NCI-H526 (cell line): ENCODE results near the gene LUC7L2.
"Not testable (repeated sequence)": the region's sequence is repeated elsewhere in the genome, so short reads cannot be mapped to it uniquely, and the experiment has no call there.

Source experiments
- DNase-seq, 2 experiments: peaks; one replicate each; lab custom pipeline; 2025; lab: John Stamatoyannopoulos, UW

The LUC7L2 gene

DNA sequence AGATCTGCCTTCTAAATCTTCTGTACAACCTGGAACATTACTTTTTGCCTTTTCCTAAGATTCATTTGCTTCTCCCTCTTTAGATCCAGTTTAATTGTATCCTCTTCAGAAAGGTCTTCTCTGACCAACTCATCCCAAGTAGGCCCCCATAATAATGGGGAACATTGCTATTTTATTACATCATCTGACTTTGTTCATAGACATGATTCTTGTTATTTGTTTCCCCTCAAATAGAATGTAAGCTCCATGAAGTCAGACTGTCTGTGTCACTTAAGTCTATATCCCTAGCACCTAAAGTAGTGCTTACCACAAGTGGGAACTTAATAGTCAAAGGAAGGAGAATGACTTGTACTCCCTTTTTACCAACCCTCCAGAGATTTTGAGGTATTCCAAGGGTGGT, 37.5 kb downstream of the LUC7L2 start:
- DNase-seq, result no peak

DNA sequence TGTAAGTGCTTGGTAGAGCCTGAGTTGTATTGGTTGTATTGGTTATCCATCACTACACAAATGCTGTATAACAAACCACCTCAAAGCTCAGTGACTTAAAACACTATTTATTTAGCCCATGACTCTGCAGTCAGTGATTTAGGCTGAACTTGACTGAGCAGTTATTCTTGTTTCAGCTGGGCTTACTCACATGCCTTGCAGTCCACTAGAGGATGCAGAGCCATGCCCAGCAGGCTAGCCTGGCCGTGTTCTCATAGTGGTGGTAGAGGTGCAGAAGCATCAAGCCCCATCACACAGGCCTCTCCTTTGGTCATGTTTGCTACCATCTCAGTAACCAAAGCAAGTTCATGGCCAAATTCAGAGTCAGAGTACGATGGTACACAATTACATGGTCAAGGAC, 43.9 kb downstream of the LUC7L2 start:
- no peak for DNase-seq

DNA sequence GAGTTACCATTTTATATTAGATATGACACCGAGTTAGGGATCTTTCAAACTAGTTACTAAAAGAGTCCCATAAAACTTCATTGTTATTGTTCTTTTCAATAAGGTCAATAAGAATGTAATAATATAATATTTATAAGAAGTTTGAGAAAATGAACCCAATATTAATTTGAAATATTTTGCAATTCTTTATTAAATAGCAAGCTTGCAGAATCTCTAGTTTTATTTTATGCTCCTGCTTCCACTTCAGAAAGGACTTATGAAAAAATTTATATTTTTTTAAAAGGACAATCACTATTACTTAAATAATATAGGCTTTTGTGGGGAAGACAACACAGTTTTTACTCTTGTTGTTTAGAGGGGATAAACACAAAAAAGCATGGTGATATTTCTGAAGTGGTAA, 47.9 kb downstream of the LUC7L2 start:
- DNase-seq, result no peak

DNA sequence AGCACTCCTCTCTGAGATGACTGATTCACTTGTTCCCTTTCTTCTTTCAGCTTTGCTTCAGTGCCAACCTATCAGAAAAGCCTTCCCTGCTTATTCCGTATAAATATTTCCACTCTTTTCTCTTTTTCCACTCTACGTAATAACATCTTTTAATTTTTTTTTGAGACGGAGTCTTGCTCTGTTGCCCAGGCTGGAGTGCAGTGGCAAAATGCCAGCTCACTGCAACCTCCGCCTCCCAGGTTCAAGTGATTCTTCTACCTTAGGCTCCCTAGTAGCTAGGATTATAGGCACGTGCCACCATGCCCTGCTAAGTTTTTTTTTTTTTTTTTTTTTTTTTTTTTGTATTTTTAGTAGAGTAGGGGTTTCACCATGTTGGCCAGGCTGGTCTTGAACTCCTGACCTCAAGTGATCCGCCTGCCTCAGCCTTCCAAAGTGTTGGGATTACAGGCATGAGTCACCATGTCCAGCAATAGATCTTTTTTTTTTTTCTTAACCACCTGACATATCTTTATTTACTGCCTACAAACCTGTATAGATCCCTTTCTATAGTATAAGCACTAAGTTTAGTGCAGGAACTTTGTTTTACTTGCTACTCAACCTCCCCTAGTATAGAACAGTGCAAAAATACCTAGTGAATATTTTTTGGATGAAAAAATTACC, 55.2 kb downstream of the LUC7L2 start:
- not testable (repeated sequence) for DNase-seq

DNA sequence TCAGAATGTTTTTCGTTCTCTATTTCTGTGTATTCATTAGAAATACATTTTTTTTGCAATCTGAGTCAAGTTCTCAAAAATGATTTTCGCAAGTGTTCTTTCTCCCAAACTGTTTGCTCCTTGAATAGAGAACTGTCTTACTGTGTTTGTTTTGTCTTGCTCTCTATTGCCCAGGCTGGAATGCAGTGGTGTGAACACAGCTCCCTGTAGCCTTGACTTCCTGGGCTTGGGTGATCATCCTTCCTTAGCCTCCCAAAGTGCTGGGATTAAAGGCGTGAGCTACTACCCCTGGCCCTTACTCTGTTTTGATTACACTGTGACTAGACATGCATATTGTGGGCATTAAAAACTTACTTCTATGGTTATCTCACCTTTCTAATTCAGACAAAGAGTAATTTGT, 56.7 kb downstream of the LUC7L2 start:
- DNase-seq, result no peak

DNA sequence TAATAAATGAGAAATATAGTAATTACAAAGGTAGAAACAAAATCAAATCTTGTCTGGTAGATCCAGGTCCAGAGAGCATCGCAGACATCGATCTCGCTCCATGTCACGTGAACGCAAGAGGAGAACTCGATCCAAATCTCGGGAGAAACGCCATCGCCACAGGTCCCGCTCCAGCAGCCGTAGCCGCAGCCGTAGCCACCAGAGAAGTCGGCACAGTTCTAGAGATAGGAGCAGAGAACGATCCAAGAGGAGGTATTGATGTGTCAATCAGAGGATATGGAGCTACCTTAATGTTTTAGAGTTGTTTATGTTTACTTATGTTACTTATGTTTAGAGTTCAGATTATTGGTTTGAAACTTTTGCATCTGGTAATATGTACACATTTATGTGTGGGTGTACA, 57.8 kb downstream of the LUC7L2 start:
- DNase-seq, result no peak

DNA sequence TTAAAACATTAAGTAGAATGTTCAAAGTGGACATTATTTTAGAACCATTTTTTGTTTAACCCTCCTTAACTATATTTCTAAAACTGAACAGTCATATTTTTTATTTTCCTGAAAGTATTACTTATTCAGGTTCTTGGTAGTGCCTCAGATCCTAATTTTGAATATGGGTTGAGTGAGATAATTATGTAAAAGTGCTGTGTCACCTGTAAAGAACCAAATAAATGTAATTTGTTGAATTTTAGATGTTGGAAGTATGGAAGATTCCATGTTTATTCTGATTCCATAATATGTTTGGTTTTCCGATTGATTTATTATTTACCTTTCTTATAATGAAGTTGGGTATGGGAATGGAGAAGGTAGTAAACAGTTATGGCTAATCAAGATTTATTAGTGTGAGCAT, 61.4 kb downstream of the LUC7L2 start:
- no peak for DNase-seq

DNA sequence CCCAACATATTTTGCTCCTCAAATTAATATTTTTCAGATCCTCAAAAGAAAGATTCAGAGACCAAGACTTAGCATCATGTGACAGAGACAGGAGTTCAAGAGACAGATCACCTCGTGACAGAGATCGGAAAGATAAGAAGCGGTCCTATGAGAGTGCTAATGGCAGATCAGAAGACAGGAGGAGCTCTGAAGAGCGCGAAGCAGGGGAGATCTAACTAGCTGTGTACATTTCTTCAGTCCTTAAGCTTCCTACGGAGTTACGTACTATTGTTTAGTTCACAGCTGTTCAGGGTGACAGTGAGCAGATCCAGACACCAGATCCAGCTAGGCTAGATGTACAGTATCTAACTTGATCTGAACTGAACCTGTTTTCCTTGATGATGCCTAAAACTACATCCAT, 62.4 kb downstream of the LUC7L2 start:
- no peak for DNase-seq

DNA sequence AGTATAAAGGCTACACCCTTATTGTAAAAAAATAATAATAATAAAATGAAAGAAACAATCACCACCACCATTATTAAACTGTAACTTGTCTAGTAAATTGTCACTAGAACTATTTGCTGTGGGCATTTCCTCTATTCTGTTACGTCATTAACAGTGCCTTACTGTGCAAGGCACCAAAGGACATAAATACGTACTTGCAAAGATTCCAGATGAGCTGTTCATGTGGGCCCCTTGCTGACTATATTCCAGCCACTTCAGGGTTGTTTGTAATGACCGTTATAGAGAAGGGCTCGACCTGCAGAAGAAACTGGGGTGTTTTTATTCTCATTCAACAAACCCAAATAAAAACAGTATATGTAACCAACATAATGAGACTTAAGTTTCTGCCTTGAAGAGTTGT, 63.4 kb downstream of the LUC7L2 start:
- no peak for DNase-seq

DNA sequence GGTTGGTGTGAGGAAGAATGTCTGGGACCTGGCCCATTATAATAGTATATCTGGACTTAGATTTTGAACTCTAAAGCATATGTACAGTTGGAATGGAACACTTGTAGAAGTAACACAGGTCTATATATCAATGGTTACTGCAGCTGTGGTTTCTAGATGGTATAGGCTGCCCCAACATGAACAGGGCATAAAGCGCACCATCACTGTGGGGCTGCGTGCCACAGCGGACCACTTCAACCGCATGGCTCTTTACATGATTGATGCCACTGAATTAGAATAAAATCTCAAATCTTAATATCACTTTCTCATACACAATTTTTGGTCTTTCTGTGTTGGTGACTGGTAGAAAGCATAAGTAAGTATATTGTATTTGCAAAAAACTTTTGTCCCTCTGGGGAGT, 64.3 kb downstream of the LUC7L2 start:
- no peak for DNase-seq

DNA sequence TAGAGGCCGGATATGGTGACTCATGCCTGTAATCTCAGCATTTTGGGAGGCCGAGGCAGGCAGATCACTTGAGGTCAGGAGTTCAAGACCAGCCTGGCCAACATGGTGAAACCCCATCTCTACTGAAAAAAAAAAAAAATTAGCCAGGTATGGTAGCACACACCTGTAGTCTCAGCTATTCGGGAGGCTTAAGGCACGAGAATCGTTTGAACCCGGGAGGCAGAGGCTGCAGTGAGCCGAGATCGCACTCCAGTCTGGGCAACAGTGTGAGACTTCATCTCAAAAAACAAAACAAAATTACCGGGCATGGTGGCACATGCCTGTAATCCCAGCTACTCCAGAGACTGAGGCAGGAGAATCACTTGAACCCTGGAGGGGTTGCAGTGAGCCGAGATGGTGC, 66.0 kb downstream of the LUC7L2 start:
- DNase-seq, result not testable (repeated sequence)

DNA sequence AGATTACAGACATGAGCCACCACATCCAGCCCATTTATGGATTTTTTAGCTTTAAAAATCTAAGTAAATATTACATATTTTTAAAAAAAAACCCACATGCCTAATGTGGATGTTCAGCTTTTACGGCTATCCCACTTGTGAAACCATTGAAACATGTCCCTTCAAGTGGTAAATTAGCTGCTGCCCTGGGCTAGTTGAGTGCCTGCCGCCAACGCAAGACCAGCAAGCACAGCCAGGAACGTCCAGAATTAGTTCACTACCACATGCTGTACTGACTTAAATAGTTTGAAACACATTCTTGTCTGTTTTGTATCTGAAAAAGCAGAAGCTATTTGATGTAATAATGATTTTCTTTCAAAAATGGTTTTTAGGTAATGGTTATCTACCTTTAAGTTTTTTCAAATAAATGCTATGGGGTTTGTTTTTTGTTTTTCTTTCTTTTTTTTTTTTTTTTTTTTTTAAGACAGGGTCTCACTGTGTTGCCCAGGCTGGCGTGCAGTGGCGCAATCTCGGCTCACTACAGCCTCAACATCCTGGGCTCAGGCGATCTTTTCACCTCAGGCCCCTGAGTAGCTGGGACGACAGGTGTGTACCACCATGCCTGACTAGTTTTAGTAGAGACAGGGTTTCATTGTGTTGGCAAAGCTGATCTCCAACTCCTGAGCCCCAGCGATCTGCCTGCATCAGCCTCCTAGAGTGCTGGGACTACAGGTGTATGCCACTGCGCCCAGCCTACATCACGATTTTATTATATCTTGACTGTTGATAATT, 66.7 kb downstream of the LUC7L2 start:
- DNase-seq, result no peak

DNA sequence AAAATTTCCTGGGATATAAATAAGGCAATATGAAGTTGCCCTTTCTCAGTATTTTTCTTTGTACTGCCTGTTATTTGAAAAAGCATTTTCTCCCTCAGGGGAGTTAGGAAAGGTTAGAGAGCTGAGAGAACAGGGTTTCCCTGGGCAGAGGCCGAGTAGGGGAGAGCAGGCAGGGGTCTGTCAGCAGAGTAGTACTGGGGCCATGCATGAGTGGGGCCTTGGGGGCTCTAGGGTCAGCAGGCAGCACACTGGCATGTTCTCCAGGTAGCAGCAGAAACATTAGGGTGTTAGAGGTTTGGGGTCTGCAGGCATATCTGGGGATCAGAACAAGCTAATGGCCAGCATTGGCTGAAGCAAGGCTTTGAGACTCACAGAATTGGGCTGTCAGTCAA, 67.3 kb downstream of the LUC7L2 start:
- DNase-seq, result no peak

DNA sequence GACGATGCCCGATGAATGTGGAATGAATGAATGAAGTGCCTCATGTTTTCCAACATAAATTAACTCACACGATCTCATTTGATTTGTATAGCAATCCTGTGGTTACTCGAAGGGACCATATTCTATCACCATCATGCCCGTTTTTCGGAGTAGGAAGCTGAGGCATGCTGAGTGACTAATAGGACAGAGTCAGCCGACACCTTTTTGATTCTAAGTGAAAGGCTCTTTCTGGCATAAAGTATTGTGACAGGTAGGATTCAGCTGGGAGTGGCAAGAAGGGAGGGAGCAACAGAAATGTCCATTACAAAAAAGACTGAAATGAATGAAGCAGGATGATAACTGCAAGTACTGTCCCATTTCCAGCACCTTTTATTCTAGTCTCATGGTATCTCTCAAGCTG, 68.1 kb downstream of the LUC7L2 start:
- no peak for DNase-seq

DNA sequence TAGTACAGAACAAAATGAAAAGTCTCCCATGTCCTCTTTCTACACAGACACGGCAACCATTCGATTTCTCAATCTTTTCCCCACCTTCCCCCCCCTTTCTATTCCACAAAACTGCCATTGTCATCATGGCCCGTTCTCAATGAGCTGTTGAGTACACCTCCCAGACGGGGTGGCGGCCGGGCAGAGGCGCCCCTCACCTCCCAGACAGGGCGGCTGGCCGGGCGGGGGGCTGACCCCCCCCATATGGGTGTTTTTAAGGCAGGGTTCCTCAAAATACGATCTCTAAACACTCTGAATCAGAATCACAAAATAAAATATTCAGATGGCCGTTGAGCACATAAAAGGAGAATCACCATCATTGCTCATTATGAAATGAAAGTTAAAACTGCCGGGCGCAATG, 70.0 kb downstream of the LUC7L2 start:
- not testable (repeated sequence) for DNase-seq

DNA sequence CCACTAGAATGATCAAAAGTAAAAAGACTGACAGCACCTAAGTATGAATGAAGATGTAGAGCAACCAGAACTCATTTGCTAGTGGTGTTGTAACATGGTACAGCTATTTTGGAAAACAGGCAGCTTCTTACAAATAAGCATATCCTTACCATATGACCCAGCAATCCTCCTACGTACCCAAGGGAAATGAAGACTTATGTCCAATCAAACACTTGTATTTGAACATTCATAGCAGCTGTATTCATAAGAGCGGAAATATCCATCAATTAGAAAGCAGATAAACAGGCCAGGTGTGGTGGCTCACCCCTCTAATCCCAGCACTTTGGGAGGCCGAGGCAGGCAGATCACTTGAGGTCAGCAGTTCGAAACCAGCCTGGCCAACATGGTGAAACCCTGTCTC, 70.7 kb downstream of the LUC7L2 start:
- DNase-seq, result no peak

DNA sequence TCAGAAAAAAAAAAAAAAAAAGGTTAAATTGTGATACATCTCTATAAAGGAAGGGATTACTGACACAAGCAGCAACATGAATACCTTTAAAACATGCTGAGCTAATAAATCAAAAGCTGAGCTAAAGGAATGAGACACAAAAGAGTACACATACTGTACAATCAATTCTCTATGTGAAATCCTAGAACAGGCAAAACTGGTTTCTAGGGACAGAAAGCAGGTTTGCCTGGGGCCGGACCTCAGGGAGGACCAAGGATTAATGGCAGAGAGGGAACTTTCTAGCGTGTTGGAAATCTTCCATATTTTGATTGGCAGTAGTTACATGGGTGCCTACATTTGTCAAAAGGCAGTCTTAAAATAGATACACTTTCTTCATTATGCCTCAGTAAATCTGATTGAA, 71.3 kb downstream of the LUC7L2 start:
- DNase-seq, result peak in 1 of 2 experiments; percentile 33

DNA sequence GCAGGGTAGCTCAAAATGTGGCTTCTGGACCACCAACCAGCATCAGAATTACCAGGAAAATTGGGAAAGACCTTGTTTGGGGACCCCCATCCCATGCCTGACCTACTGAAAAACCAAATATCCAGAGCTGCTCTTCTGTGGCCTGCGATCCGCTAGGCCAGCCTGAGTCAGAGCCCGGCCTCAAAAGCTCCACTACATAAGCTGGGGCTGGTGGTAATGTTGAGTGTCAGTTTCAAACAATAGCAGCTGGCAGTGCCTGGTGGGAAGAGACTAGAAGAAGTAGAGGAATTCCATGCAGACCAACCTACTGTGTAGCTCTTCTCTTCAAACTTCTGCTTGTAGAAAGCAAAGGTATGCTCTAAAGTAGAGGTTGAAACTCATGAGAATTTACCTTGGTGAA, 71.8 kb downstream of the LUC7L2 start:
- DNase-seq, result no peak

DNA sequence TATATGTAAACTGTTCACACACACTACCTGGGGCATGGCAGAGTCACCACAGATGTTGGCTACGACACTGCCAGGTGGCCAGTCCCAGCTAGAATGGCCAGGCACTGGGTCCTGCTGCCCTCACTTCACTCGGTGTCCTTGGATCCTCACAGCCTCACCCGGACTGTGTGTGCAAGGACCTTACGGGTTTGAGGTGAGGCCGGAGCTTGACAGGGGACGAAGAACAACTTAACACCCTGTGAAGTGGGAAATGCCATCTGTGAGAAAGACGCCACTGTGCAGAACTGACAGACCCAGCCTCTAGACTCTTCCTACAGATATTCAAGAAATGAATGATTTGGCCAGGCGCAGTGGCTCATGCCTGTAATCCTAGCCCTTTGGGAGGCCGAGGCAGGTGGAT, 77.1 kb downstream of the LUC7L2 start:
- no peak for DNase-seq

DNA sequence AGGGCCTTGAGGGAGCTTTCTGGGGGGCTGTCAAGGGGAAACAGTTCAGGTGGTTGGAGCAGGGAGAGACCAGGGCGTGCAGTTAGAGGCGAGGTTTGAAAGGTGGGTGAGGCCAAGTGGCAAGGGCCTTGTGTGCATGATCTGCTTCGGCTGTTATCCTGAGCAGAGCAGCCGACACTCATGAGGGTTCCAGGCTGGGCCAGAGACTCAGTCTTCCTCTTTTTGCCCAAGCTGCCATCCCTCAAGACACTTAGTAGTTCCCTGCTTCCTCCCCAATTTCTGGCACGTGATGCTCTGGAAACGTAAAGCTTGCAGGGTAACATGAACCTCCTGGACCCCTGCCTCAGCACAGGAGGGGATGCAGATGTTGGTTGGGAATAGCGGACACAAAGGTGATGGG, 79.7 kb downstream of the LUC7L2 start:
- no peak for DNase-seq

DNA sequence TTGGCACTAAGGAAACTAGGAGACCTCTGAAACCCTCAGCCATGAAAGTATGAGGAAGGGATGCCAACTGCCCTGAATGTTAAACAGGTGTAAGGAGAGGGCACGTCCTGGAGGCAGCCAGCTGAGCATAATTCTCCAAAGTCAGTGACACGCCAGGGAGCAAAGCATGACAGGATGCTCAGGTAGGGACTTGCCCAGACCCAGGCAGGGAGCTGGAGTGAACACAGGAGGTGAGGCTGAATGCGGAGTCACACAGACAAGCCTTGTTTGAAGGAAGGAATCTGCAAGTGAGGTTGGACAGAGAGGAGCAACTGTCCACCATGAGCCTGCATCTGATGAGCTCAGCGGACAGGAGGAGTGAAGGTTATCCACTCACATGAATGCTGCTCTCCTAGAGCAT, 82.3 kb downstream of the LUC7L2 start:
- no peak for DNase-seq

DNA sequence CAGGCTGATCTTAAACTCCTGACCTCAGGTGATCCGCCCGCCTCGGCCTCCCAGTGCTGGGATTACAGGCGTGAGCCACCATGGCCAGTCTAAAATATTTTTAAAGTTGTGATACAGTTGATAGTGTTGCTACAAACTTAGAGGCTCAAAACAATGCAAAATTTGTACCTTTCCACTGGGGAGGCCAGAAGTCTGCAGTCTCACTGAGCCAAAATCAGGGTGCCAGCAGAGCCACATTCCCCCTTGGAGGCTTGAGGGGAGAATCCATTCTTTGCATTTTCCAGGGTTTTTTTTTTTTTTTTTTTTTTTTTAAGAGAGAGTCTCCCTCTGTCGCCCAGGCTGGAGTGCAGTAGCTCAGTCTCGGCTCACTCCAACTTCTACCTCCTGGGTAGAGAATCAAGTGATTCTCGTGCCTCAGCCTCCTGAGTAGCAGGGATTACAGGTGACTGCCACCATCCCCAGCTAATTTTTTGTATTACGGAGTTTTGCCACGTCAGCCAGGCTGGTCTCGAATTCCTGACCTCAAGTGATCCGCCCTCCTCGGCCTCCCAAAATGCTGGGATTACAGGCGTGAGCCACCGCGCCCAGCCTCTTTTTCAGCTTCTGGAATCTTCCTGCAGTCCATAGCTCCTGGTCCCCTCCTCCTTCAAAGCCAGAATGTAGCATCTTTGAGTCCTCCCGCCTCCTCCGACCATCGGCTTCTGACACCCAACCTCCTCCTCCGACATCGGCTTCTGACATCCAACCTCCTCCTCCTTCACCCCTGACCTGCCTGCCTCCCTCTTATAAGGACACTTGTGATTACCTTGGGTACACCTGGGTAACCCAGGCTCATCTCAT, 86.6 kb downstream of the LUC7L2 start:
- DNase-seq, result no peak

DNA sequence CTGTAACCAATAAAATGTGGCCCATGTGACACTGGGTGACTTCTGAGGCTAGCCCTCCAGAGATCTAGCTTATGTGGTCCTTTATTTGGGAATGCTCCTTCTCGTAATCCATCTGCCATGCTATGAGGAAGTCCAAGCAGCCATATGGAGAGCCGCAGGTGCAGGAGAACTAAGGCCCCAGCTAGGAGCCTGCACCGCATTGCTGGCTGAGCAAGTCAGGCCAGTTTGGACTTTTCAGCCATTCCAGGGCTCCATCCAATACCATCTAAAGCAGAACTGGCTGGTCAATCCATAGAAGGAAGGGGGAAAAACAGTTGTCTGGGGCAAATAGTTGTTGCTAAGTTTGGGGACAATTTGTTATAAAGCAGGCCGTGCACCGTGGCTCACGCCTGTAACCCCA, 91.2 kb downstream of the LUC7L2 start:
- no peak for DNase-seq
